Kidney (tissue), 14 donors: ENCODE data around the gene PLXDC1. TPM values are rescaled to one million over a fixed set of nuclear protein-coding genes. Genes with fewer than 3 reads are reported as not detected.

ENCODE experiments used
- DNase-seq, 5 donors: peaks; one replicate each; pipeline ENCODE4 v3.0.0-alpha.2; 2013 to 2020
- FAIRE-seq: peaks from 2 replicates; lab custom pipeline; 2012; peaks lifted over from hg19 to GRCh38; lab: Jason Lieb, UNC
- H3K27ac ChIP-seq, 2 donors: one replicate each; pipeline ENCODE4 v1.7.0; 2013; ENCODE audit warnings: low read depth in 2 of 2, low read length in 2 of 2, inconsistent platforms in 1 of 2
- H3K27me3 ChIP-seq: one replicate; pipeline ENCODE4 v1.7.1; 2013; ENCODE audit warnings: low read length, inconsistent platforms; ENCODE audit not compliant: control insufficient read depth, insufficient read depth
- H3K36me3 ChIP-seq, 3 donors: one replicate each; pipeline versions ENCODE4 v1.7.0 to v1.7.1; 2013; ENCODE audit warnings: low read length in 3 of 3, control low read depth in 1 of 3, inconsistent platforms in 1 of 3; ENCODE audit not compliant: insufficient read depth in 3 of 3, control insufficient read depth in 2 of 3
- H3K4me1 ChIP-seq, 3 donors: one replicate each; pipeline versions ENCODE4 v1.7.0 to v1.7.1; 2013; ENCODE audit warnings: low read length in 3 of 3, inconsistent platforms in 1 of 3, low read depth in 1 of 3; ENCODE audit not compliant: control insufficient read depth in 2 of 3, insufficient read depth in 2 of 3
- H3K4me3 ChIP-seq, 3 donors: one replicate each; pipeline versions ENCODE4 v1.7.0 to v1.8.1; 2013; ENCODE audit warnings: low read length in 3 of 3, control low read depth in 1 of 3, inconsistent platforms in 1 of 3
- H3K9ac ChIP-seq, 3 donors: one replicate each; pipeline versions ENCODE4 v1.7.0 to v1.7.1; 2013; ENCODE audit warnings: low read length in 3 of 3, control low read depth in 1 of 3, inconsistent platforms in 1 of 3
- H3K9me3 ChIP-seq, 3 donors: one replicate each; pipeline versions ENCODE4 v1.7.0 to v1.7.1; 2013; ENCODE audit warnings: low read length in 3 of 3, control low read depth in 1 of 3, inconsistent platforms in 1 of 3; ENCODE audit not compliant: control insufficient read depth in 2 of 3, insufficient read depth in 1 of 3
- CTCF ChIP-seq: IDR thresholded peaks from 3 replicates; pipeline ENCODE4 v1.5.1; 2012; ENCODE audit warnings: mild to moderate bottlenecking, moderate library complexity, borderline replicate concordance; ENCODE audit not compliant: insufficient read depth; ENCODE audit errors: extremely low read depth
- intact Hi-C: fragments of 100-400 bp; cut with DNase I; formaldehyde crosslinking; loops from one replicate; pipeline ENCODE4 v1.11.1; 2022
- polyA plus RNA-seq: library from polyadenylated mRNA; stranded (reverse); fragments of 350-450 nt; fragmentation: Illumina TruSeq; extraction: RNeasy Lipid Tissue Mini Kit (QIAGEN cat#74804); gene quantifications from one replicate; pipeline ENCODE4 v1.2.3, GENCODE V29; 2014; ENCODE audit warnings: low read depth, low replicate concordance; ENCODE audit not compliant: insufficient read depth
- total RNA-seq: library from RNA; stranded (reverse); fragmentation: NEBNext Ultra II Directional; extraction: Animal tissue kit (Norgen Biotek cat#: 25700); gene quantifications from one replicate; pipeline ENCODE4 v1.2.1, GENCODE V29; 2021
- donor health status: control.
- donor health status: control.
- donor health status: control.
- donor health status: control.
- donor health status: control.
- donor health status: DM: yes; HTN: yes; CAD: no.
- donor health status: Normal renal cell carcinoma (clear cell type).

PLXDC1 gene
- total and polyA plus RNA-seq, 2 donors from 2014 or later, result 4.5 to 11.1 TPM

- Histone ChIP-seq H3K9me3 (no peaks in the 10 kb centered on the region), H3K9ac (no peak overlapping the region), H3K27ac (no peak overlapping the region), H3K4me3 (peak overlapping the region in 1 of 3 donors; percentile 21), H3K4me1 (peaks cover 0 to 10% (median 8%) of the 10 kb centered on the region in 3 donors), H3K27me3 (no peaks in the 10 kb centered on the region), H3K36me3 (no peaks in the 10 kb centered on the region)
- FAIRE-seq (no peak), DNase-seq (no peak)
- no peak for TF ChIP-seq CTCF
- intact Hi-C loops, result loop anchor here (10.0 kb wide), 1 partner anchor 166 kb away; no protein-coding TSS in a partner anchor
Measured at GRCh38 chr17:39150795-39151149, 665 bp downstream of the PLXDC1 start.

- no peak for TF ChIP-seq CTCF
- intact Hi-C loops, result loop anchor here (10.0 kb wide), 1 partner anchor 165 kb away; no protein-coding TSS in a partner anchor
- Histone ChIP-seq H3K27ac (no peak overlapping the region), H3K4me3 (no peak overlapping the region), H3K4me1 (peaks cover 0 to 10% (median 8%) of the 10 kb centered on the region in 3 donors), H3K27me3 (no peaks in the 10 kb centered on the region), H3K36me3 (no peaks in the 10 kb centered on the region), H3K9ac (no peak overlapping the region), H3K9me3 (no peaks in the 10 kb centered on the region)
- DNase-seq, result no peak
- no peak for FAIRE-seq
Measured at GRCh38 chr17:39150104-39150634, 1.3 kb downstream of the PLXDC1 start.

- Histone ChIP-seq H3K27ac (no peak overlapping the region), H3K4me3 (no peak overlapping the region), H3K9ac (no peak overlapping the region), H3K9me3 (no peaks in the 10 kb centered on the region), H3K36me3 (no peaks in the 10 kb centered on the region), H3K27me3 (no peaks in the 10 kb centered on the region), H3K4me1 (peaks cover 0 to 7% (median 0%) of the 10 kb centered on the region in 3 donors)
- DNase-seq (no peak), FAIRE-seq (no peak)
- TF ChIP-seq CTCF, result no peak
- intact Hi-C loops, result loop anchor here (10.0 kb wide), 1 partner anchor 73 kb away; no protein-coding TSS in a partner anchor
Measured at GRCh38 chr17:39147221-39148185, 3.9 kb downstream of the PLXDC1 start.
